Measurements from ENCODE around the gene PDCD4. TPM values are rescaled to one million over a fixed set of nuclear protein-coding genes. Genes with fewer than 3 reads are reported as not detected.

The PDCD4 gene
- total and polyA plus RNA-seq, 5 donors from 2014 or later, result 167 to 224 (median 204) TPM

- ATAC-seq (ENCODE audit: low read depth in 2 of 2) (no peak), DNase-seq (no peak)
- H3K27me3 ChIP-seq (ENCODE audit: control insufficient read depth, insufficient read depth, low read length), result no peaks in the 10 kb centered on the region
- no peak overlapping the region for H3K27ac Mint-ChIP-seq
- no peaks in the 10 kb centered on the region for H3K9me3 Mint-ChIP-seq
- peaks cover 50% of the 10 kb centered on the region for H3K36me3 Mint-ChIP-seq
- no peak overlapping the region for H3K4me3 Mint-ChIP-seq
- H3K36me3 ChIP-seq (ENCODE audit: control insufficient read depth, insufficient read depth, low read length), result peaks cover 90% of the 10 kb centered on the region
- no peak overlapping the region for H3K27ac ChIP-seq (ENCODE audit: insufficient read depth, low read length, poor library complexity, severe bottlenecking)
- no peaks in the 10 kb centered on the region for H3K9me3 ChIP-seq (ENCODE audit: control insufficient read depth in 2 of 2, low read length in 2 of 2)
- peaks cover 33 to 45% (median 36%) of the 10 kb centered on the region in 4 donors for H3K4me1 Mint-ChIP-seq
- no peaks in the 10 kb centered on the region for H3K27me3 Mint-ChIP-seq
- no peak overlapping the region for H3K4me3 ChIP-seq (ENCODE audit: low read depth, low read length)
- H3K4me1 ChIP-seq (ENCODE audit: control insufficient read depth, insufficient read depth, low read length, poor library complexity, severe bottlenecking), result peaks cover 3% of the 10 kb centered on the region
Measured at GRCh38 chr10:110897184-110897583, 25.5 kb downstream of the PDCD4 start.

GRCh38 chr10:110898391-110898790 lies 26.7 kb downstream of the PDCD4 start:
- Histone ChIP-seq H3K27ac (ENCODE audit: insufficient read depth, low read length, poor library complexity, severe bottlenecking) (no peak overlapping the region), H3K4me1 (ENCODE audit: control insufficient read depth, insufficient read depth, low read length, poor library complexity, severe bottlenecking) (peaks cover 3% of the 10 kb centered on the region), H3K27me3 (ENCODE audit: control insufficient read depth, insufficient read depth, low read length) (no peaks in the 10 kb centered on the region), H3K9me3 (ENCODE audit: control insufficient read depth in 2 of 2, low read length in 2 of 2) (no peaks in the 10 kb centered on the region), H3K4me3 (ENCODE audit: low read depth, low read length) (no peak overlapping the region), H3K36me3 (ENCODE audit: control insufficient read depth, insufficient read depth, low read length) (peaks cover 85% of the 10 kb centered on the region)
- Mint-ChIP-seq H3K4me1 (peaks cover 37 to 49% (median 40%) of the 10 kb centered on the region in 4 donors), H3K36me3 (peaks cover 46% of the 10 kb centered on the region), H3K27ac (no peak overlapping the region), H3K4me3 (no peak overlapping the region), H3K9me3 (no peaks in the 10 kb centered on the region), H3K27me3 (no peaks in the 10 kb centered on the region)
- DNase-seq (no peak), ATAC-seq (ENCODE audit: low read depth in 2 of 2) (no peak)

DNA sequence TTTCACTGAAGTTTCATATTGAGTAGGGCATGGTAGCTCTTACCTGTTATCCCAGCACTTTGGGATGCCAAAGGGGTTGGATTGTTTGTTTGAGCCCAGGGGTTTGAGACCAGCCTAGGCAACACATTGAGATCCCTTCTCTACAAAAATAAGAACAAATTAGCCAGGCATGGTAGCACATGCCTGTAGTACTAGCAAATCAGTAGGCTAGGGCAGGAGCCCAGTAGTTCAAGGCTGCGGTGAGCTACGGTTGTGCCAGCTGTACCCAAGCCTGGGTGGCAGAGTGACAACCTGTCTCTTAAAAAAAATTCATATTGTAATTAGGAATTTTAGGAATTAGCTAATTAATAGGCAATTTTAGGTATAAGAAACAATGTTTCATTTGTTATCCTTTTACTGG lies 29.3 kb downstream of the PDCD4 start:
- H3K4me3 ChIP-seq (ENCODE audit: low read depth, low read length), result no peak overlapping the region
- Mint-ChIP-seq H3K36me3 (peaks cover 32% of the 10 kb centered on the region), H3K4me1 (peaks cover 22 to 47% (median 41%) of the 10 kb centered on the region in 4 donors), H3K4me3 (no peak overlapping the region), H3K27ac (peak overlapping the region in 1 of 3 donors; percentile 28), H3K27me3 (no peaks in the 10 kb centered on the region), H3K9me3 (peaks cover 0 to 2% (median 0%) of the 10 kb centered on the region in 7 donors)
- H3K9me3 ChIP-seq (ENCODE audit: control insufficient read depth in 2 of 2, low read length in 2 of 2), result no peaks in the 10 kb centered on the region
- ATAC-seq (ENCODE audit: low read depth in 2 of 2), result no peak
- H3K27ac ChIP-seq (ENCODE audit: insufficient read depth, low read length, poor library complexity, severe bottlenecking), result no peak overlapping the region
- H3K4me1 ChIP-seq (ENCODE audit: control insufficient read depth, insufficient read depth, low read length, poor library complexity, severe bottlenecking), result peaks cover 3% of the 10 kb centered on the region
- no peaks in the 10 kb centered on the region for H3K27me3 ChIP-seq (ENCODE audit: control insufficient read depth, insufficient read depth, low read length)
- no peak for DNase-seq
- peaks cover 71% of the 10 kb centered on the region for H3K36me3 ChIP-seq (ENCODE audit: control insufficient read depth, insufficient read depth, low read length)

DNA sequence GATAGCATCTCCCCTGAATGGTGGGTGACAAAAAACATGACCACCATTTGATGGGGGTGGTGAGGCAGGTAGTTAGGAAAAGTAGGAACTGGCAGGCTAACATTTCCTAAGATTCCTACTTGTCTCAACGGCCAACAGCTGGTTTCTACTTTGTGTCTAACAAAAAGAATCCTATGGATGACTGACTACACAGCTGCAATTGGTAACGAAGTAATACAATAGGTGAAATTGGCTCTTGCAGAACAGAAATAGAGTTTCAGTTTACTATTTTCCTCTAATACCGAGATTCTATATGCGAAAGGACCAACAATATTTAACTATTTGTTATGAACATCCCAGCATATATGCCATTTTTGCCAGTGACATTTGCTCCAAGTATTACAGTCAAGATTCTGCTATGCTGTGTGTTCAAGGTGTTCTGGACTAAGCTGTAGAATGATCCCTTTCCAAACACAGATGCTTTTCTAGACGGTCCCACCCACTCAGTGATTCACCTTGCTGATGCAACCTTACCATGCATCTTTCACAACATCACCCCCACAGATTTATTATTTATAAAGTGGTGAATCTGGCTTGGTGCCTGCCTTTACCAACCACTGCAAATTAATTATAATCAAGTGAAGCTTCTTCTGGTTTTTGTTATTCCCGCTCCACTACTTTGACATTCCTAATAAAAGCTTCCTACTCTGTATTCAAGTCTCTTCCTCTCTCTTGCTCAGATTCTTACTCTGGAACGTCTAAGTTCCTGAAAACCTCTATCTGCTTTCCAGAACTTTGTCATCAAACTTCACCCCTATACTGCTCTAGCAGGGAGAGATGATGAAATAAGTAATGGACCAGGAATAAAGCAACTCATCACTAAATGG lies 30.5 kb downstream of the PDCD4 start:
- Mint-ChIP-seq H3K9me3 (peaks cover 0 to 2% (median 0%) of the 10 kb centered on the region in 7 donors), H3K4me1 (peaks cover 17 to 41% (median 33%) of the 10 kb centered on the region in 4 donors), H3K27me3 (no peaks in the 10 kb centered on the region), H3K36me3 (peaks cover 27% of the 10 kb centered on the region), H3K4me3 (no peak overlapping the region), H3K27ac (peak overlapping the region in 2 of 3 donors; percentile 13 to 33)
- Histone ChIP-seq H3K4me1 (ENCODE audit: control insufficient read depth, insufficient read depth, low read length, poor library complexity, severe bottlenecking) (no peaks in the 10 kb centered on the region), H3K4me3 (ENCODE audit: low read depth, low read length) (no peak overlapping the region), H3K27ac (ENCODE audit: insufficient read depth, low read length, poor library complexity, severe bottlenecking) (no peak overlapping the region), H3K9me3 (ENCODE audit: control insufficient read depth in 2 of 2, low read length in 2 of 2) (no peaks in the 10 kb centered on the region), H3K36me3 (ENCODE audit: control insufficient read depth, insufficient read depth, low read length) (peaks cover 59% of the 10 kb centered on the region), H3K27me3 (ENCODE audit: control insufficient read depth, insufficient read depth, low read length) (no peaks in the 10 kb centered on the region)
- DNase-seq (no peak), ATAC-seq (ENCODE audit: low read depth in 2 of 2) (no peak)

DNA sequence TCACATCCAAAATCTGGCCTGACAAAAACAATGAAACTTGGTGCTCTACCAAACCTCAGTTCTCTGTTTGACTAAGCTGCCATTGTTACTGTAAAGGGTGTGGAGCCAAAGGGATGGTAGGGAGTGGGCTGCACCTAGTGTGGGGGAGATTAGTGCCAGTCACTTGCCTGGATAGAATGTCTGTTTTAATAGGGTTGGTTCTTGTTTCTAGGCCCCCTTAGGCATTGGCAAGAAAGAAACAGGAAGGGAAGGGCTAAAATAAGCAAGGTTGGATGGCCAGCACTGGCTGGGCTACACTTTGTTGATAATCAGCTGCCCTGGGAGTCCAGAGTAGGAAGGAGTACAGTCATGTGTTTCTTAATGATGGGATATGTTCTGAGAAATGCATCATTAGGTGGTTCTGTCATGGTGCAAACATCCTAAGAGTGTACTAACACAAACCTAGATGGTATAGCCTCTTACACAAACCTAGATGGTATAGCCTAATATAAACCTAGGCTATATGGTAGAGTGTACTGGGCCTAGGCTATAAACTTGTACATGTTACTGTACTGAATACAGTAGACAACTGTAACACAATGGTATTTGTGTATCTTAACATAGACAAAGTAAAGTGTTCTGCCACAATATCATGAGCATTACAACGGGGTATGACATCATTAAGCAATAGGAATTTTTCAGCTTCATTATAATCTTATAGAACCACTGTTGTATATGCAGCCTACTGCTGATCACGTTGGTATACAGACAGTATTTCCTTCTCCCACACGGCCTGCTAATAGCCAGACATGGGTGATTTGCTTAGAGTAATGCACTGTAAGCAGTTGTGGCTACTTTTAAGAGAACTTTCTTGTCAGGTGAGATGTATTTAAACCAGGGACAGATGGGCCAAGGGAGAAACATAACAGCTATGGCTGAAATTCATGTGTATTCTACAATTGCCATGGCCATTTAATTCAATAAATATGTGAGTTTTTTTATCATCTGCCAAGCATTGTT lies 31.9 kb downstream of the PDCD4 start:
- Histone ChIP-seq H3K4me1 (ENCODE audit: control insufficient read depth, insufficient read depth, low read length, poor library complexity, severe bottlenecking) (no peaks in the 10 kb centered on the region), H3K4me3 (ENCODE audit: low read depth, low read length) (no peak overlapping the region), H3K9me3 (ENCODE audit: control insufficient read depth in 2 of 2, low read length in 2 of 2) (no peaks in the 10 kb centered on the region), H3K36me3 (ENCODE audit: control insufficient read depth, insufficient read depth, low read length) (peaks cover 45% of the 10 kb centered on the region), H3K27ac (ENCODE audit: insufficient read depth, low read length, poor library complexity, severe bottlenecking) (no peak overlapping the region), H3K27me3 (ENCODE audit: control insufficient read depth, insufficient read depth, low read length) (no peaks in the 10 kb centered on the region)
- H3K27me3 Mint-ChIP-seq, result no peaks in the 10 kb centered on the region
- peaks cover 19% of the 10 kb centered on the region for H3K36me3 Mint-ChIP-seq
- no peak overlapping the region for H3K4me3 Mint-ChIP-seq
- H3K27ac Mint-ChIP-seq, result peak overlapping the region; percentile 10 to 71 (median 25)
- ATAC-seq (ENCODE audit: low read depth in 2 of 2), result no peak
- H3K4me1 Mint-ChIP-seq, result peaks cover 22 to 46% (median 32%) of the 10 kb centered on the region in 4 donors
- peaks cover 0 to 2% (median 0%) of the 10 kb centered on the region in 7 donors for H3K9me3 Mint-ChIP-seq
- peak in 1 of 3 donors; percentile 16 for DNase-seq

GRCh38 chr10:110910138-110910537 lies 38.4 kb downstream of the PDCD4 start:
- Mint-ChIP-seq H3K27me3 (no peaks in the 10 kb centered on the region), H3K36me3 (peaks cover 19% of the 10 kb centered on the region), H3K27ac (peak overlapping the region in 1 of 3 donors; percentile 5), H3K4me1 (peaks cover 16 to 33% (median 22%) of the 10 kb centered on the region in 4 donors), H3K9me3 (no peaks in the 10 kb centered on the region), H3K4me3 (peak overlapping the region in 1 of 4 donors; percentile 61)
- H3K4me3 ChIP-seq (ENCODE audit: low read depth, low read length), result no peak overlapping the region
- no peak for DNase-seq
- H3K36me3 ChIP-seq (ENCODE audit: control insufficient read depth, insufficient read depth, low read length), result peaks cover 10% of the 10 kb centered on the region
- H3K9me3 ChIP-seq (ENCODE audit: control insufficient read depth in 2 of 2, low read length in 2 of 2), result no peaks in the 10 kb centered on the region
- H3K27me3 ChIP-seq (ENCODE audit: control insufficient read depth, insufficient read depth, low read length), result no peaks in the 10 kb centered on the region
- no peak overlapping the region for H3K27ac ChIP-seq (ENCODE audit: insufficient read depth, low read length, poor library complexity, severe bottlenecking)
- no peaks in the 10 kb centered on the region for H3K4me1 ChIP-seq (ENCODE audit: control insufficient read depth, insufficient read depth, low read length, poor library complexity, severe bottlenecking)
- no peak for ATAC-seq (ENCODE audit: low read depth in 2 of 2)

GRCh38 chr10:110912374-110912773 lies 40.6 kb downstream of the PDCD4 start:
- Histone ChIP-seq H3K27me3 (ENCODE audit: control insufficient read depth, insufficient read depth, low read length) (no peaks in the 10 kb centered on the region), H3K4me3 (ENCODE audit: low read depth, low read length) (no peak overlapping the region), H3K9me3 (ENCODE audit: control insufficient read depth in 2 of 2, low read length in 2 of 2) (no peaks in the 10 kb centered on the region), H3K27ac (ENCODE audit: insufficient read depth, low read length, poor library complexity, severe bottlenecking) (no peak overlapping the region), H3K36me3 (ENCODE audit: control insufficient read depth, insufficient read depth, low read length) (peaks cover 10% of the 10 kb centered on the region), H3K4me1 (ENCODE audit: control insufficient read depth, insufficient read depth, low read length, poor library complexity, severe bottlenecking) (no peaks in the 10 kb centered on the region)
- Mint-ChIP-seq H3K27ac (peak overlapping the region in 1 of 3 donors; percentile 60), H3K4me1 (peaks cover 21 to 51% (median 31%) of the 10 kb centered on the region in 4 donors), H3K27me3 (no peaks in the 10 kb centered on the region), H3K9me3 (no peaks in the 10 kb centered on the region), H3K36me3 (peaks cover 26% of the 10 kb centered on the region), H3K4me3 (no peak overlapping the region)
- ATAC-seq (ENCODE audit: low read depth in 2 of 2) (no peak), DNase-seq (no peak)
